GM18861 (cell line): Measurements from ENCODE around the gene C8G.

Experiments
- ATAC-seq: cut with Tn5 transposase; IDR thresholded peaks from one replicate; pipeline ENCODE4 v1.9.1; 2021; ENCODE audit not compliant: unreplicated experiment

The C8G gene

DNA sequence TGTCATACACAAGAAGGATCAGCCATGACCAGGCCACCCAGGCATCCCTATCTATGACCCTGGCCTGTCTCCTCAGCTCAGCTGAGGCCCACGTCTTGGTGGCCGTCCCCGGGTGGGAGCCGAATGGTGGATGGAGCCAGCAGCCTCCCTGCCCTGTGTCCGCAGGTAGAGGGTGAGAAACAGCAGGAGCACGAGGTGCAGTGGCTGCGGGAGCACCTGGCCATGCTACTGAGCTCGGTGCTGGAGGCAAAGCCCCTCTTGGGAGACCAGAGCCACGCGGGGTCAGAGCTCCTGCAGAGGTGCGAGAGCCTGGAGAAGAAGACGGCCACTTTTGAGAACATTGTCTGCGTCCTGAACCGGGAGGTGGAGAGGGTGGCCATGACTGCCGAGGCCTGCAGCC, 25.0 kb upstream of the C8G start:
- no peak for ATAC-seq

GRCh38 chr9:136920734-136921231, 24.3 kb upstream of the C8G start:
- no peak for ATAC-seq

DNA sequence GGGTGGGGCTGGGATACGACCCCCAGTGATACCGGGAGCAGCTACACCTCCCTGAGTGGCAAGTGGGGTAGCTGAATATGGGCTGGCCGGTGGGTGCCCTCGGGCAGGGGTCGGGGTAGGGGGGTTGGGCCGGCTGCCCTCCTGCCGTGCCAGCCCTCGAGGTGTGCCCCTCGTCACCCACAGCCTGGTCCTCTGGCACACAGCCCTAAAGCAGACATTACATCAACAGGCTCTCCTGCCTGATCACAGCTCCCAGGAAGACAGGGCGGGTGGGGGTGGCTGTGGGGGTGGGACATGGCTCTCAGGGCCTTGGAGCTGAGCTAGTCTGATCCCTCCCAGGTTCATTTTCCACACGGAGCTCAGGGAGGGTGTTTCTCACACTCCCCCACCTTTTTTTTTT, 23.7 kb upstream of the C8G start:
- no peak for ATAC-seq

- ATAC-seq = no peak
Observed at GRCh38 chr9:136921718-136922117, 23.3 kb upstream of the C8G start.

GRCh38 chr9:136922540-136922939, 22.5 kb upstream of the C8G start:
- no peak for ATAC-seq

DNA sequence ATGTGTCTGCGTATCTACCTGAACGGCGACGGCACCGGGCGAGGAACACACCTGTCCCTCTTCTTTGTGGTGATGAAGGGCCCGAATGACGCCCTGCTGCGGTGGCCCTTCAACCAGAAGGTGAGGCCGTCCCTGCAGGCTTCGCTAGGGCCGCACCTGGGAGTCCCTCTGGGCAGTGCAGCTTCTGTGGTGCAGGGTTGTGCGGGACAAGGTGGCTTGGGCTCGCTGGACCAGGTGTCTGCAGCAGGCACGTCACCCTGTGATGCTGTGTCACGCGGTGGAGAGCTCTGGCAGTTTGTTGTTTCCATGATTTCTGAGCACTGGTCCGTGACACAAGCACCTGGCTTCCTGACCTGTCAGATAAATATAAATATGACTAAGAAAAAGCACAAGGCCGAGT, 21.2 kb upstream of the C8G start:
- no peak for ATAC-seq

- no peak for ATAC-seq
Observed at GRCh38 chr9:136925414-136926153, 19.5 kb upstream of the C8G start.

- ATAC-seq = no peak
Observed at GRCh38 chr9:136926154-136926704, 18.8 kb upstream of the C8G start.

DNA sequence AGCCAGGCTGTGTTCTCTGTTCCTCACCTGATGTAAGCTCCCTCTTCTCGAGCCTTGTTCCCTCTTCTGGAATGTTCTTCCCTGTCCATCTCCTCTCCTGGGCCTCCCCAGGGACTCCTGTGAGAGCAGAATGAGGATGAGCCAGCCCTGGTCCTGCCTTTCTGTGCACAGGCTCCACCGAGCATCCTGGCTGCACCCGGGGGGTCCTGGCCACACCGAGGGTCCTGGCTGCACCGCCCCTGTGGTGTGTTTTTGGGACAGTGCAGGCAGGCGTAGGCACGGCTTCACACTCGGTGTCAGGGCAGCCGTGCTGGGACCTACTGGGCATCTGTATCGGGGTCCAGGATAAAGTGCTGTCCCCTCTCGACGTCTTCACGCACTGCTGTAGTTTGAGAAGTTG, 18.3 kb upstream of the C8G start:
- ATAC-seq = no peak

GRCh38 chr9:136927343-136928271, 17.4 kb upstream of the C8G start:
- no peak for ATAC-seq

DNA sequence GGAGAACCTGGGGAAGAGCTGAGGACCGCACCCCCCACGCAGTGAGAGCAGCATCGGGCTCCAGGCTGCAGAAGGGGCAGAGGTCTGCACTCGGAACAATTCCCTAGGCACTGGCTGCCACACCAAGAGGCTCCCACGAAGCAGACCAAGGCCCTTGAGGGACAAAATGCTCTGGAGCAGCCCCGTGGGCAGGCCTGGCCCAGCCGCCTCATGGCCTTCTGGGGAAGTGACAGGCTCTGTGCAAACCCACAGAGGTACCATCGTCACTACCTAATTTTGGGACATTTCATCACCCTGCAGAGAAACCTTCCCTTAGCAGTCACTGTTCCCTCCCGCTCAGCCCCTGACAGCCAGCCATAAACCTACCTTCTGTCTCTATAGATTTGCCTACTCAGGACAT, 16.5 kb upstream of the C8G start:
- no peak for ATAC-seq

DNA sequence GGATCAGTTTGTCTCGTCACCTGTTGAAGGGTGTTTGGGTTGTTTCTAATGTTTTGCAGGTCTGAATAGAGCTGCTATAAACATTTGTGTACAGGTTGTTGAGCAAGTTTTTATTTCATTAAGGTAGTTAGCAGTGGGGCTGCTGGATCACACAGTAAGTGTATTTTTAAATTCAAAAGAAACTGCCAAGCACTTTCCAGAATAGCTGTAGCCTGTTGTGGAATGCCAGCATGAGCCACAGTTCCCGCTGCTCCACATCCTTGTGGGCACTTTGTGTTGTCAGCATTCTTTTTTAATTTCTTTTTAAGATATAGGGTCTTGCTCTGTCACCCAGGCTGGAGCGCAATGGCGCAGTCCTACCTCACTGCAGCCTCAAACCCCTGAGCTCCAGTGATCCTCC, 15.0 kb upstream of the C8G start:
- ATAC-seq = no peak

DNA sequence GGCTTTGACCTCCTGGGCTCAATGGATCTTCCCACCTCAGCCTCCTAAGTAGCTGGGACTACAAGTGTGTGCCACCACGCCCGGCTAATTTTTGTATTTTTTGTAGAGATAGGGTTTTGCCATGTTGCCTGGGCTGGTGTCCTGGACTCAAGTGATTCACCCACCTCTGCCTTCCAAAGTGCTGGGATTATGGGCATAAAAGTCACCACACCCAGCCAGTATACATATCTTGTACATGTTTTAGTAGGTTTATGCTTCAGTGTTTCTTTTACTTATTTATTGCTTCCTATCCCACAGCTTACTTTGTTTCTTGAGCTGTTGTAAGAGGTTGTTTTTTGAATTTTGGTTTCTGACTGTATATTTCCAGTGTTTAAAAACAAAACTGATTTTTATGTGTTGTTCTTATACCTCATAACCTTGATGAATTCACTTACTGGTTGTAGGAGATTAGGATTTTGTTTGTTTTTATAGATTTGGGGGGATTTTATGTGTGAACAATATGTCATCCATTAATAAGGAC, 13.4 kb upstream of the C8G start:
- ATAC-seq = no peak

DNA sequence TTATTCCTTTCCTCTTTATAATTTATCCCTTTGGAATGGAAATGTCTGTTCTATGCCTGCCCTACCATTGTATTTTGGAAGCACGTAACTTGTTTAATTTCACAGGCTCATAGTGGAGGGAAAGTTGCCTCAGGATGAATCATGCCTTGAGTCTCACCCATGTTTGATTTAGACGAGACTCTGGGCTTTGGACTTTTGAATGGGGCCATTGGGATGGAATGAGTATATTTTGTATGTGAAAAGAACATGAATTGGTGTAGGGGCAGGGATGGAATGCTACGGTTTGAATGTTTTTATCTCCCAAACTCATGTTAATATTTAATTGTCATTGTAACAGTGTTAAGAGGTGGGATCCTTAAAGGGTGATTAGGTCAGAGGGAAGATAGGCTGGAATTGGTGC, 10.8 kb upstream of the C8G start:
- ATAC-seq = no peak

- ATAC-seq = no peak
Observed at GRCh38 chr9:136935651-136936050, 9.4 kb upstream of the C8G start.

DNA sequence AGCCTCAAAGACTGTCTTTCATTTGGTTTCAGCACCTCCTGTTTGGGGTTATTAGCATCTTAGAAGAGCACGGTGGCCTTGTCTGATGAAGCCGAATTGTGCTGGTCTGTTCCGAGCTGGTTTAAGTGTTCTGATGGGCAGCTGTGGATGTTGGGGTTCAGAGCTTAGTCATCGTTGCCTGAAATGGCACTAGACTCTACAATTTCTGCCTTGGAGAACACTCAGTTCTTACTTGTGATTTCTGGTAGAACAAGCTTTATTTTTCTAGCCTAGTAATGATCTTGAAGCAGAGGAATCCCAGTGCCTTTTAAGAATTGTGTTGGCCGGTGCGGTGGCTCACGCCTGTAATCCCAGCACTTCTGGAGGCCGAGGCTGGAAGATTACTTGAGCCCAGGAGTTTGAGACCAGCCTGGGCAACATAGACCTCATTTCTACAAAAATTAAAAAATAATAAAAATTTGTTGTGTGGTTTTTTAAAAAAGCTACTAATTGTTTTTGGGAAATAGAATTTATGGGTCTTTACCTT, 8.3 kb upstream of the C8G start:
- no peak for ATAC-seq

GRCh38 chr9:136937186-136938001, 7.6 kb upstream of the C8G start:
- no peak for ATAC-seq

DNA sequence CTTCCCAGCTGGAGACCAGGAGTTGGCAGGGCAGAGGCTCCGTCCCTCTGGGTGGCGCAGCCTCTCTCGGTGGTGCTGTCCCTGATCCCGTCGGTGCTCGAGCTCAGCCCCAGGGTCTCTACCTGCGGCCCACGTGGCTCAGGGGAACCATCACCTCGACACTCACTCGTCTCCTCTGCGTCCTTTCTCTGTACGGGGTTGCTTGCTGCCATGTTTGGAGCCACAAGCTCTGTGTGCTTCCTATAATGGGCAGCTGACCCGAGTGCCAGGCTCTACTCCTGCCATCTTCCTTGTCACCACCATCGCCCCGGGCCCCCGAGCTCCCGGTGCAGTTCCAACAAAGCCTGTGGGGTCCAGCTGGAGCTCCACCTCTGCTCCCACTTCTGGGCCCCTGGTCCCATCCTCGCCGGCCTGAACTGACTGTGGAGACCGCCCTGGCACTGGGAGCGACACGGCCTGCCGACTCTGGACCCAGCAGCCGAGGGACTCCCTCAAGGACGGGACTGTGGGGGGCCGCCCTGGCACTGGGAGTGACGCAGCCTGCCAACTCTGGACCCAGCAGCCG, 5.5 kb upstream of the C8G start:
- ATAC-seq = no peak

GRCh38 chr9:136939996-136940525, 5.0 kb upstream of the C8G start:
- ATAC-seq = no peak
